Epithelial cell of proximal tubule (primary cell): ENCODE measurements around the gene C1orf21. TPM values are rescaled to one million over a fixed set of nuclear protein-coding genes. Genes with fewer than 3 reads are reported as not detected.

Experiments used
- DNase-seq: peaks from one replicate; pipeline ENCODE4 v3.0.0-alpha.2; 2011; ENCODE audit warnings: low read depth
- H3K4me3 ChIP-seq: 2 replicates; pipeline ENCODE4 v1.5.1; 2011; ENCODE audit warnings: low read depth, mild to moderate bottlenecking, low read length
- total RNA-seq: library from RNA; depleted of rRNA; stranded (reverse); fragments of >200 nt; gene quantifications from 2 replicates; pipeline ENCODE4 v1.2.3, GENCODE V29; 2015
- TF ChIP-seq, protein P1 (sequence below): conservative IDR thresholded peaks from 2 replicates; pipeline ENCODE4 v1.5.1; 2012; ENCODE audit warnings: low read depth, mild to moderate bottlenecking, low read length

C1orf21 gene
- total RNA-seq, 1 donor from 2014 or later, result 2.3 TPM

DNA sequence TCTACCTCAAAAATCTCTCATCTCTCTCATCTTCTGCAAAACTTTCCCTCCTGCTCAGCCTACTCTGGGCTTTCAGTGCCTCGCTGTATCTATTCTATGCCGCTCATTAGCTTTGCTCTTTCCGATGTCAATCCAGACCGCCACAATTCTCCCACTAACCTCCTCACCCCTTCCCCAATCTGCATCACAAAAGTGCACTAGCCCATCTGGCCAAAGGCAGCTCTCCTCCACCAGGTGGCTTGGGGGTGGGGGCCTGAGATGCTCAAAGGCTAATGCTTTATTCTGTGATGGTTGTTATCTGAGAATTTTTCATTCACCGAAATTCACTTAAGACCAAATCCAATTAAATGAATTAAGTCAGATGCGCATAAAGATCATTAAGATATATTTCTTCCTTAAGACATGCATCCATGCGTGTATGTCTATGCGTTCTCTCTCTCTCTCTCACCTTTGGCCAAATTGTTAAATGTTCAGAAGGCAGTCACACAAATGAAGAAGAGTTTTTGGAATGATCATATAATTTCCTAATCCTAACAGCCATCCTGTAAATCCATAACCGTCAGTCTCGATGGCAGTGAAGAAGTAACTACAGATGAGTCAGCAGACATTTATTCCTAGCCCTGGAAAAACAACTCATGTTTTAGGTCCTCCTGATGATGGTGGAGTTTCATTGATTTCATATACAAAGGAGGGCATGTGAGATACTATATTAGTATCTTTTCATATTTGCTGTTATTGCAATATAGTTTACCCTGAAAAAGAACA, 111.3 kb downstream of the C1orf21 start:
- DNase-seq, result no peak
- TF ChIP-seq, protein P1, sequence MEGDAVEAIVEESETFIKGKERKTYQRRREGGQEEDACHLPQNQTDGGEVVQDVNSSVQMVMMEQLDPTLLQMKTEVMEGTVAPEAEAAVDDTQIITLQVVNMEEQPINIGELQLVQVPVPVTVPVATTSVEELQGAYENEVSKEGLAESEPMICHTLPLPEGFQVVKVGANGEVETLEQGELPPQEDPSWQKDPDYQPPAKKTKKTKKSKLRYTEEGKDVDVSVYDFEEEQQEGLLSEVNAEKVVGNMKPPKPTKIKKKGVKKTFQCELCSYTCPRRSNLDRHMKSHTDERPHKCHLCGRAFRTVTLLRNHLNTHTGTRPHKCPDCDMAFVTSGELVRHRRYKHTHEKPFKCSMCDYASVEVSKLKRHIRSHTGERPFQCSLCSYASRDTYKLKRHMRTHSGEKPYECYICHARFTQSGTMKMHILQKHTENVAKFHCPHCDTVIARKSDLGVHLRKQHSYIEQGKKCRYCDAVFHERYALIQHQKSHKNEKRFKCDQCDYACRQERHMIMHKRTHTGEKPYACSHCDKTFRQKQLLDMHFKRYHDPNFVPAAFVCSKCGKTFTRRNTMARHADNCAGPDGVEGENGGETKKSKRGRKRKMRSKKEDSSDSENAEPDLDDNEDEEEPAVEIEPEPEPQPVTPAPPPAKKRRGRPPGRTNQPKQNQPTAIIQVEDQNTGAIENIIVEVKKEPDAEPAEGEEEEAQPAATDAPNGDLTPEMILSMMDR, result peak; percentile 15
- no peak overlapping the region for H3K4me3 ChIP-seq

DNA sequence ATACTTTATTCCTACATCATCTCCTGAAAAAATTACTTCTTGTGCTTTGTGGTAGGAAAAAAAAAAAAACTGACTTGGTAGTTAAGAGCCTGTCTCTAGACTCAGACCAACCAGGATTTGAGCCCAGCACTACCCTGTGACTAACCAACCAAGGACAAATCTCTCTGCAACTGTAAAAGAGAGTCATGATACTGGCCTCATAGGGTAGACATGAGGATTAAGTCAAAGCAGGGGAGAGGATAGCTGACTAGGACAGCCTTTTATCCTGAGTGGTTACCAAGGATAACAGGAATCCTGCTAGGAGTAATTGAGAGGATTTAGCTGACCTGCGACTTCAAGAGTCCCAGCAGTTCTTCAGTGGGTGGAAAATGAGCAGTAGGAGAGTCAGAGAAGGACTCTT, 112.8 kb downstream of the C1orf21 start:
- TF ChIP-seq, protein P1, result no peak
- DNase-seq, result no peak
- no peak overlapping the region for H3K4me3 ChIP-seq

DNA sequence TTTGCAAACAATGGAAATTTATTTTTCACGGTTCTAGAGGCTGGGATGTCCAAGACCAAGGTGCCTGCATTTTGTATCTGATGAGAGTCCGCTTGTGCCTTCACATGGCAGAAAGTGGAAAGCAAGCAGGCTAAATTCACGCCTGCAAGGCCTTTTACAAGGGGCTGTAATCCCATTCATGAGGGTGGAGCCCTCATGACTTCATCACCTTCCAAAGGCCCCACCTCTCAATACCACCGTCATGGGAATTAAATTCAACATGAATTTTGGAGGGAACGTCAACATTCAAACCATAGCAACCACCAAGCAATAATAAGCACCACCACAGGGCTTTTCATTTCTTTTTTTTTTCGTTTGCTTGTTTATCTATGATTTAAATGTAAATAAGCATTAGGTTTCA, 115.3 kb downstream of the C1orf21 start:
- no peak for DNase-seq
- TF ChIP-seq, protein P1, result no peak

DNA sequence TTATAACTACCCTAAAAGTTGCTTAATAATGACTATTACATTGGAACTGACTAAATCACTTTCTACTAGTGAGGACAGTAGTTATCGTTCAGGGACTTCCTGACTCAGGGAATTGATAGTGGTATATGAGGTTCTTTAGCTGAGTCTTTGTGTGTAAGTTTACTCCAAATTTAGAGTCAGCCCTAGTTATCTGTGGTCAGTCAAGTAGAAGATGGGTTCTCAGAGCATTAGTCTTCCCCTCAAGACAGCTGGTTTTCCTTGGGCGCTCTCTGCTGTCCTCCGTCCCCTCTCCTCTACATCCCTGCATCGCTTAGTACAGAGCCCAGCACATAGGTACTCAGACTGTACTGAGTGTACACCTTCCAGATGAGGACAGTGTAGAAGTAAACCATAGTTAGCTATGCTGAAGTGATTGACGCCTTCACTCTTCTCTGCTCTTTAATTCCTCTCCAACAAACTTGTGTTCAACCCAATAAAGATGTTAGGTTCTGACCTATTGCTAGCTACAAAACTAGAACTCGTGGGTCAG, 116.5 kb downstream of the C1orf21 start:
- no peak for DNase-seq
- TF ChIP-seq, protein P1, result no peak

More for the DNA sequence above, 115.3 kb downstream of the C1orf21 start:
- H3K4me3 ChIP-seq, result no peak overlapping the region

DNA sequence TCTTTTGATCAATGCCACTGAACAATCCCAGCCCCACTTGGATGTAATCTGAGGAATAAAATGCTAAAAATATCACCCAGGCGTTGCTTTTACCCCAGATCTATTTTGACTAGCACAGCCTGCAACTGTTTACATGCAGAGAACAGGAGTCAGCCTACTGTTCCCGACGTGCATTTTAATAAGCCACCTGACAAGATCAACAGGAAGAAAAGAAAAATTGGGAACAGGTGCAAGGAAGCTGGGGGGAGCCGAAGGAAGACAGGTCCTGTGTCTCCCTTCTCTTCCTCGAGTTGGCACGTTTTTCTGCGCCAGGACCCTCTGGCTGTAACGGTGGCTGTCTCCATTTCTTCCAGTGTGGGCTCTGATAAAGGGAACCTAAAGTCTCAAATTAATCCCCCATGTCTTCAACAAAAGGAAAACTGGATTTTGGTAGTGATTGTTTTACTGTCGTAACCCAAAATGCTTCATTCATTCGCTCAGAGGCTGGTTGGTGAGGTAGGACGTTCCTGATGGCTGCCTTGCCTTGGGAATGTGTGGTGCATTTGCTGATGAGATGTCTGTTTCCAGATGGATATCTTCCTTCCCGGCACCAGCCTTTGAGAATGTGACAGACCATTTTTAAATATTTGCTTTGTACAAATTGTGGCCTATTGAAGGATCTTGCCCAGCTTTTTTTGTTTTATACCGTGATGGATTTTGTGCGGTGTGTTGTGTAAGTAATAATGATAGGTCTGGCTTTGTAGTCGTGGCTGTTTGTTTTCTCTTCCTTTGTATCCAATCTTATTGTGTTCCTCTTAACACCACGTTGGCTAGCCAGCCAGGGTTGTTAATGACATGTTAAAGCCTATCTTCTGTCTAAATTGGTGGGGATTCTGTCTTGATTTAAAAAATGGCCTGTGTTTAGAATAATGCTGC, 117.5 kb downstream of the C1orf21 start:
- DNase-seq, result no peak
- TF ChIP-seq, protein P1, result no peak
- H3K4me3 ChIP-seq, result no peak overlapping the region

More for the DNA sequence above, 116.5 kb downstream of the C1orf21 start:
- H3K4me3 ChIP-seq, result no peak overlapping the region

DNA sequence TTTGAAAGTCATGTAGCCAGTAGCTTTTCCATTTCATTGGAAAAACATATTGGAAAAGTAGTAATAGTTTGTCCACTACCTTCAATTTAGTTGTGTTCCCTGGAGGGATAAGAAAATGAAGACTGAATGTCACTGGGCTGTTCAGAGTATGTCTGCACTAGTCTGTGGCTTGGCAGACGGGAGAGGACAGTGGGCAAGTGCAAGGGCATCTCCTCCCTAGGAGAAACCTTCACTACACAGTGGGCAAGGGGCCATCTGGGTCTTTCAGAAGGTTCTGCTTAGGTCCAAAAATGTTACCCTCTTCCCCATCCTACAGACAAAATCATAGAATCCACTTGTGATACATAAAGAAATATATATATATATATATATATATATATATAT, 118.1 kb downstream of the C1orf21 start:
- TF ChIP-seq, protein P1, result no peak
- no peak for DNase-seq

More for the DNA sequence above, 118.1 kb downstream of the C1orf21 start:
- no peak overlapping the region for H3K4me3 ChIP-seq
